ENCODE data around the gene IQGAP2.

IQGAP2 gene

DNA sequence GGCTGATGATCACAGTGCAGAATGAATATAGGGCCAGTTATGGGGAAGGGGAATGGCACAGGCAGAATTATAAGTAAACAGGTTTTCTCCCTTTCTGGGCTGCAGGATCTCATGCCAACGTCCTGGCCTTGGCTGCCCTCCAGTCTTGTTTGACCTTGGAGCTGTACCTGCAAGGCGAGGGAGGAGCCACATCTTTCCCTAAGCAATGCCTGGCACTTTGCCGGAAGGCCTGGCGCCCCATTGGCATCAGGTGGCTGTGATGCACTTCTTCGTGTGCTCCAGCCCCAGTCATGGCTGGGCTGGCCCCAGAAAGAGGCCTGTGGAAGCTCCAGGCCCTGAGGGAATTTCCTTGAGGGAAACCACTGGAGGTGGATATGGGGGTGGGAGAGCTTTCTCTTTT, 16.7 kb upstream of the IQGAP2 start:
- Histone ChIP-seq H3K36me3 (ENCODE audit: control insufficient read depth, insufficient read depth, low read length, severe bottlenecking) (no peaks in the 10 kb centered on the region), H3K4me1 (ENCODE audit: control insufficient read depth, insufficient read depth, low read length) (no peaks in the 10 kb centered on the region)

GRCh38 chr5:76388236-76388635, 14.8 kb upstream of the IQGAP2 start:
- Histone ChIP-seq H3K9me3 (ENCODE audit: control insufficient read depth, low read length) (no peaks in the 10 kb centered on the region), H3K4me1 (ENCODE audit: control insufficient read depth, insufficient read depth, low read length) (no peaks in the 10 kb centered on the region), H3K4me3 (ENCODE audit: low read length) (no peak overlapping the region), H3K27me3 (replicated peaks; ENCODE audit: control insufficient read depth, insufficient read depth, low read length) (peaks cover 3% of the 10 kb centered on the region), H3K9ac (ENCODE audit: low read length) (no peak overlapping the region), H3K36me3 (ENCODE audit: control insufficient read depth, insufficient read depth, low read length, severe bottlenecking) (no peaks in the 10 kb centered on the region)
- no peak for DNase-seq (ENCODE audit: low read depth)

More for the DNA sequence above, 16.7 kb upstream of the IQGAP2 start:
- Histone ChIP-seq H3K4me3 (ENCODE audit: low read length) (no peak overlapping the region), H3K27me3 (replicated peaks; ENCODE audit: control insufficient read depth, insufficient read depth, low read length) (peaks cover 3% of the 10 kb centered on the region), H3K9ac (ENCODE audit: low read length) (no peak overlapping the region), H3K9me3 (ENCODE audit: control insufficient read depth, low read length) (no peaks in the 10 kb centered on the region)
- DNase-seq (ENCODE audit: low read depth): no peak

GRCh38 chr5:76388791-76389512, 14.1 kb upstream of the IQGAP2 start:
- Histone ChIP-seq H3K36me3 (ENCODE audit: control insufficient read depth, insufficient read depth, low read length, severe bottlenecking) (no peaks in the 10 kb centered on the region), H3K9ac (ENCODE audit: low read length) (no peak overlapping the region), H3K9me3 (ENCODE audit: control insufficient read depth, low read length) (no peaks in the 10 kb centered on the region), H3K27me3 (replicated peaks; ENCODE audit: control insufficient read depth, insufficient read depth, low read length) (peaks cover 3% of the 10 kb centered on the region), H3K4me1 (ENCODE audit: control insufficient read depth, insufficient read depth, low read length) (no peaks in the 10 kb centered on the region), H3K4me3 (ENCODE audit: low read length) (no peak overlapping the region)
- DNase-seq (ENCODE audit: low read depth): no peak

- H3K27me3 ChIP-seq (replicated peaks; ENCODE audit: control insufficient read depth, insufficient read depth, low read length): peaks cover 3% of the 10 kb centered on the region
- no peaks in the 10 kb centered on the region for H3K4me1 ChIP-seq (ENCODE audit: control insufficient read depth, insufficient read depth, low read length)
- no peak for DNase-seq (ENCODE audit: low read depth)
- H3K9ac ChIP-seq (ENCODE audit: low read length): no peak overlapping the region
- H3K4me3 ChIP-seq (ENCODE audit: low read length): no peak overlapping the region
- no peaks in the 10 kb centered on the region for H3K9me3 ChIP-seq (ENCODE audit: control insufficient read depth, low read length)
- no peaks in the 10 kb centered on the region for H3K36me3 ChIP-seq (ENCODE audit: control insufficient read depth, insufficient read depth, low read length, severe bottlenecking)
Observed at GRCh38 chr5:76389513-76390154, 13.5 kb upstream of the IQGAP2 start.

- Histone ChIP-seq H3K9me3 (ENCODE audit: control insufficient read depth, low read length) (no peaks in the 10 kb centered on the region), H3K36me3 (ENCODE audit: control insufficient read depth, insufficient read depth, low read length, severe bottlenecking) (no peaks in the 10 kb centered on the region), H3K4me1 (ENCODE audit: control insufficient read depth, insufficient read depth, low read length) (no peaks in the 10 kb centered on the region), H3K4me3 (ENCODE audit: low read length) (no peak overlapping the region), H3K27me3 (replicated peaks; ENCODE audit: control insufficient read depth, insufficient read depth, low read length) (peaks cover 3% of the 10 kb centered on the region), H3K9ac (ENCODE audit: low read length) (no peak overlapping the region)
- DNase-seq (ENCODE audit: low read depth): no peak
Observed at GRCh38 chr5:76391014-76391413, 12.1 kb upstream of the IQGAP2 start.

- Histone ChIP-seq H3K9me3 (ENCODE audit: control insufficient read depth, low read length) (no peaks in the 10 kb centered on the region), H3K9ac (ENCODE audit: low read length) (no peak overlapping the region), H3K4me1 (ENCODE audit: control insufficient read depth, insufficient read depth, low read length) (no peaks in the 10 kb centered on the region), H3K27me3 (replicated peaks; ENCODE audit: control insufficient read depth, insufficient read depth, low read length) (peaks cover 9% of the 10 kb centered on the region), H3K36me3 (ENCODE audit: control insufficient read depth, insufficient read depth, low read length, severe bottlenecking) (no peaks in the 10 kb centered on the region), H3K4me3 (ENCODE audit: low read length) (no peak overlapping the region)
- no peak for DNase-seq (ENCODE audit: low read depth)
Observed at GRCh38 chr5:76393035-76393680, 9.9 kb upstream of the IQGAP2 start.

GRCh38 chr5:76397200-76397599, 5.9 kb upstream of the IQGAP2 start:
- peaks cover 37% of the 10 kb centered on the region for H3K27me3 ChIP-seq (replicated peaks; ENCODE audit: control insufficient read depth, insufficient read depth, low read length)
- H3K36me3 ChIP-seq (ENCODE audit: control insufficient read depth, insufficient read depth, low read length, severe bottlenecking): no peaks in the 10 kb centered on the region
- H3K9me3 ChIP-seq (ENCODE audit: control insufficient read depth, low read length): no peaks in the 10 kb centered on the region
- H3K4me3 ChIP-seq (ENCODE audit: low read length): no peak overlapping the region
- no peak for DNase-seq (ENCODE audit: low read depth)
- no peak overlapping the region for H3K9ac ChIP-seq (ENCODE audit: low read length)
- peaks cover 4% of the 10 kb centered on the region for H3K4me1 ChIP-seq (ENCODE audit: control insufficient read depth, insufficient read depth, low read length)

GRCh38 chr5:76399268-76399667, 3.8 kb upstream of the IQGAP2 start:
- no peaks in the 10 kb centered on the region for H3K36me3 ChIP-seq (ENCODE audit: control insufficient read depth, insufficient read depth, low read length, severe bottlenecking)
- H3K27me3 ChIP-seq (replicated peaks; ENCODE audit: control insufficient read depth, insufficient read depth, low read length): peaks cover 41% of the 10 kb centered on the region
- no peak overlapping the region for H3K9ac ChIP-seq (ENCODE audit: low read length)
- no peak for DNase-seq (ENCODE audit: low read depth)
- no peaks in the 10 kb centered on the region for H3K9me3 ChIP-seq (ENCODE audit: control insufficient read depth, low read length)
- no peak overlapping the region for H3K4me3 ChIP-seq (ENCODE audit: low read length)
- H3K4me1 ChIP-seq (ENCODE audit: control insufficient read depth, insufficient read depth, low read length): peaks cover 6% of the 10 kb centered on the region

DNA sequence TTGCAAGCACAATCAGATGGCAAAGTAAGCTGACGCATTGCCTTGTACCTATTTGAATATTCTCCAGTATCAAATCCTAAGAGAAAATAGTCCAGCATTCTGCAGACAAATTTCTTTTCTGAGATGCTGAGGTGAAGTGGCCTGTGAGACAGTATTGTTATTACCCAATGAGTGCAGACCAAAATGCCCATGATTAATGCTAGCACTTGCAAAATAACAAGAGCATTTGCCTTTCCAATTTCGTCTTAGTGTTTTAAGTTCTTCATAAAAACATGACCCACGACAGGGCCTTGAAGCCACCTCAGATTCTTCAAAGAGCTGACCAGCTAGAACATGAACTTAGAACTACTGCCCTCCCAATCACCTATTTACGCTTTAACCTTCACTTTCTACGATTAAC, 2.6 kb upstream of the IQGAP2 start:
- Histone ChIP-seq H3K4me3 (ENCODE audit: low read length) (no peak overlapping the region), H3K36me3 (ENCODE audit: control insufficient read depth, insufficient read depth, low read length, severe bottlenecking) (no peaks in the 10 kb centered on the region), H3K9ac (ENCODE audit: low read length) (no peak overlapping the region), H3K27me3 (replicated peaks; ENCODE audit: control insufficient read depth, insufficient read depth, low read length) (peaks cover 51% of the 10 kb centered on the region), H3K4me1 (ENCODE audit: control insufficient read depth, insufficient read depth, low read length) (peaks cover 6% of the 10 kb centered on the region), H3K9me3 (ENCODE audit: control insufficient read depth, low read length) (no peaks in the 10 kb centered on the region)
- DNase-seq (ENCODE audit: low read depth): no peak

GRCh38 chr5:76401801-76402250, 1.3 kb upstream of the IQGAP2 start:
- Histone ChIP-seq H3K27me3 (replicated peaks; ENCODE audit: control insufficient read depth, insufficient read depth, low read length) (peaks cover 54% of the 10 kb centered on the region), H3K9me3 (ENCODE audit: control insufficient read depth, low read length) (no peaks in the 10 kb centered on the region), H3K4me1 (ENCODE audit: control insufficient read depth, insufficient read depth, low read length) (peaks cover 6% of the 10 kb centered on the region), H3K36me3 (ENCODE audit: control insufficient read depth, insufficient read depth, low read length, severe bottlenecking) (no peaks in the 10 kb centered on the region), H3K4me3 (ENCODE audit: low read length) (no peak overlapping the region), H3K9ac (ENCODE audit: low read length) (no peak overlapping the region)
- DNase-seq (ENCODE audit: low read depth): no peak

GRCh38 chr5:76402251-76402885, 717 bp upstream of the IQGAP2 start:
- DNase-seq (ENCODE audit: low read depth): no peak

More at GRCh38 chr5:76402251-76402885, 717 bp upstream of the IQGAP2 start:
- peak overlapping the region; percentile 79 for H3K4me3 ChIP-seq (ENCODE audit: low read length)
- peaks cover 6% of the 10 kb centered on the region for H3K4me1 ChIP-seq (ENCODE audit: control insufficient read depth, insufficient read depth, low read length)
- H3K9me3 ChIP-seq (ENCODE audit: control insufficient read depth, low read length): no peaks in the 10 kb centered on the region
- no peaks in the 10 kb centered on the region for H3K36me3 ChIP-seq (ENCODE audit: control insufficient read depth, insufficient read depth, low read length, severe bottlenecking)
- peaks cover 53% of the 10 kb centered on the region for H3K27me3 ChIP-seq (replicated peaks; ENCODE audit: control insufficient read depth, insufficient read depth, low read length)
- no peak overlapping the region for H3K9ac ChIP-seq (ENCODE audit: low read length)
